GM12873 (cell line): Measurements from ENCODE around the gene ELF2.

ENCODE experiments used
- TF ChIP-seq, protein P1 (sequence below): IDR thresholded peaks from 2 replicates; pipeline ENCODE4 v1.5.1; 2012; ENCODE audit warnings: low read depth, mild to moderate bottlenecking, moderate library complexity, low read length, control low read depth; ENCODE audit not compliant: insufficient read depth; ENCODE audit errors: missing control alignments

Gene ELF2

GRCh38 chr4:139083607-139083955 is 93.4 kb downstream of the ELF2 start:
- TF ChIP-seq, protein P1, sequence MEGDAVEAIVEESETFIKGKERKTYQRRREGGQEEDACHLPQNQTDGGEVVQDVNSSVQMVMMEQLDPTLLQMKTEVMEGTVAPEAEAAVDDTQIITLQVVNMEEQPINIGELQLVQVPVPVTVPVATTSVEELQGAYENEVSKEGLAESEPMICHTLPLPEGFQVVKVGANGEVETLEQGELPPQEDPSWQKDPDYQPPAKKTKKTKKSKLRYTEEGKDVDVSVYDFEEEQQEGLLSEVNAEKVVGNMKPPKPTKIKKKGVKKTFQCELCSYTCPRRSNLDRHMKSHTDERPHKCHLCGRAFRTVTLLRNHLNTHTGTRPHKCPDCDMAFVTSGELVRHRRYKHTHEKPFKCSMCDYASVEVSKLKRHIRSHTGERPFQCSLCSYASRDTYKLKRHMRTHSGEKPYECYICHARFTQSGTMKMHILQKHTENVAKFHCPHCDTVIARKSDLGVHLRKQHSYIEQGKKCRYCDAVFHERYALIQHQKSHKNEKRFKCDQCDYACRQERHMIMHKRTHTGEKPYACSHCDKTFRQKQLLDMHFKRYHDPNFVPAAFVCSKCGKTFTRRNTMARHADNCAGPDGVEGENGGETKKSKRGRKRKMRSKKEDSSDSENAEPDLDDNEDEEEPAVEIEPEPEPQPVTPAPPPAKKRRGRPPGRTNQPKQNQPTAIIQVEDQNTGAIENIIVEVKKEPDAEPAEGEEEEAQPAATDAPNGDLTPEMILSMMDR, result no peak

GRCh38 chr4:139082750-139083606 is 94.0 kb downstream of the ELF2 start:
- TF ChIP-seq, protein P1, result no peak

DNA sequence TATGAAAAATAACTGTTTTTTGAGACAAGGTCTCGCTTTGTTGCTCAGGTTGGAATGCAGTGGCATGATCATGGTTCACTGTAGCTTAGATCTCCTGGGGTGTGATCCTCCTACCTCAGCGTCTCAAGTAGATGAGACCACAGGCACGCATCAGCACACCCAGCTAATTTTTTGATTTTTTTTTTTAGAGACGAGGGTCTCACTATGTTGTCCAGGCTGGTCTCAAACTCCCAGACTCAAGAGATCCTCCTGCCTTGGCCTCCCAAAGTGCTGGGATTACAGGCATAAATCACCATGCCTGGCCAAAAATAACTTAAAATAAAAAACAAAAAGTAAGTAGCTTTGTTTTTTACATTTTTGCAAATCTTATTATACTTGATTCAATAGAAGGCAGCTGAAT is 98.1 kb downstream of the ELF2 start:
- TF ChIP-seq, protein P1, result no peak

GRCh38 chr4:139077567-139078355 is 99.3 kb downstream of the ELF2 start:
- TF ChIP-seq, protein P1, result no peak

- TF ChIP-seq, protein P1, result no peak
Observed at GRCh38 chr4:139076016-139076744, 100.8 kb downstream of the ELF2 start.

DNA sequence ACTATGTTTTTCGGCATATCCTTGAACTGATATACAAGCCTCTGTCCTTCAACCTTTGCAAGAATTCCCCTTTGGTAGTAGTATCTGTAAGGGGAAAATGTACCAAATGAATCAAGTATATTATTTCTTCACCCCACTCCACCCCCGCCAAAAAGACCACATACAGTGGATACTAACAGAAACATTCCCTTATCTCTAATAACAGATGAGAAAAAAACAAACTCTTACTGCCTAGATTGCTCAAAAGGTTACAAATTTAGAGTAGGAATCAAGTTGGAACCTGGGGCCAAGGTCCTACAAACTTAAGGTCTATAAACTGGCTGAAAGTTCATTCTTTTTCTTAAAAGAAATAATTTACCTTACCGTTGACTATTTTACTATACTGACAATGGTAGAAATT is 116.4 kb downstream of the ELF2 start:
- TF ChIP-seq, protein P1, result no peak

- TF ChIP-seq, protein P1, result no peak
Observed at GRCh38 chr4:139054791-139055505, 122.1 kb downstream of the ELF2 start.
